GM12872 (cell line): ENCODE results near the gene CSNK2A1.

Source experiments
- CTCF ChIP-seq: IDR thresholded peaks from 3 replicates; pipeline ENCODE4 v1.5.1; 2011; ENCODE audit warnings: low read depth, mild to moderate bottlenecking, low read length, moderate library complexity; ENCODE audit not compliant: insufficient read depth

CSNK2A1 gene

GRCh38 chr20:432208-432607 is 111.4 kb downstream of the CSNK2A1 start:
- no peak for TF ChIP-seq CTCF

- peak; percentile 51; the same call in 2 of the 3 replicates for TF ChIP-seq CTCF
Observed at GRCh38 chr20:431012-431904, 112.3 kb downstream of the CSNK2A1 start.

- TF ChIP-seq CTCF: no peak
Observed at GRCh38 chr20:430091-430999, 113.2 kb downstream of the CSNK2A1 start.

- TF ChIP-seq CTCF: no peak
Observed at GRCh38 chr20:428658-429200, 114.9 kb downstream of the CSNK2A1 start.

- no peak for TF ChIP-seq CTCF
Observed at GRCh38 chr20:427849-428657, 115.5 kb downstream of the CSNK2A1 start.

- TF ChIP-seq CTCF: no peak
Observed at GRCh38 chr20:427401-427800, 116.2 kb downstream of the CSNK2A1 start.
